Thyroid gland (tissue), 4 donors: ENCODE results near the gene ZNF618.

Experiments used
- CTCF ChIP-seq, 6 experiments: fragments of 200-600 bp in 3 of 6; fragments of 450-650 bp in 3 of 6; sonication (generic) in 3 of 6; IDR thresholded peaks; one replicate each; pipeline ENCODE4 v1.5.1; 2016 to 2019; ENCODE audit warnings: antibody characterized with exemption in 6 of 6, mild to moderate bottlenecking in 2 of 6, inconsistent platforms in 1 of 6, moderate library complexity in 1 of 6
- POLR2A ChIP-seq, 2 donors: fragments of 450-650 bp; IDR thresholded peaks; one replicate each; pipeline ENCODE4 v1.6.1; 2017; ENCODE audit warnings: antibody characterized with exemption in 2 of 2, mild to moderate bottlenecking in 2 of 2, moderate library complexity in 1 of 2

DNA sequence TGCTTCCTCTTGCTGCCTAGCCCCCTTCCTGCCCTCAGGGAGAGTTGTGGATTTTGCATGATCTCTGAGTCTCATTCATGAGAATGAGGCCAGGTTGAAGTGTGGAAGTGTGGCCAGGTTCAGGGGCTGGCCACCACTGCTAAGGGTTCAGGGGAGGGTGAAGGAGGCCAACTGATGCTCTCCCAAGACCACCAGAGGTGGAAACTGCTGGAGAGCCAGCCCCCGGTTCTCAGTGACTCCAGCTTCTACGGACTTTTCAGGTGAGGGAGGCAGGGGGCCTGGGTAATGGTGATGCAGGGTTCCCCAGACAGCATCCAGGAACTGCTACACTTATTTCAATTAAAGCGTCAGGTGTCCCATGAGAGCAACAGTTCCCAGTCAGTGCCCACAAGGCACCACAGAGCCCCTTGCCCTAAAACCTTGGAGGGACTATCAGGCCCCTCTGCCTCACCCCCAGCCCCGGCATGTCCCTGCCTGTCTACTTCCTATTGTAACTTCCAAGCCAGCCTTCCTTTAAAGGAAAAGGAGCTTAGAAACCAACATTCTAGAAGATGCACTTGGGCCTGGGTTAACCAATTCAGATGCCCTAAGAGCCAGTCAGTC lies 151.9 kb downstream of the ZNF618 start:
- TF ChIP-seq CTCF (IDR thresholded peaks at IDR 0.05), result no peak
- TF ChIP-seq POLR2A (IDR thresholded peaks at IDR 0.05), result no peak
